Ovary (tissue), 9 donors: Measurements from ENCODE around the gene ZNF653. TPM values are rescaled to one million over a fixed set of nuclear protein-coding genes. Genes with fewer than 3 reads are reported as not detected.

Source experiments
- DNase-seq, 5 donors: peaks; one replicate each; pipeline ENCODE4 v3.0.0-alpha.2; 2019 to 2020
- H3K27ac ChIP-seq, 2 donors: fragments of 200-600 bp; one replicate each; pipeline versions ENCODE4 v1.5.1 to v1.8.0; 2019 to 2022
- H3K27me3 ChIP-seq: fragments of 200-600 bp; one replicate; pipeline ENCODE4 v1.8.0; 2022
- H3K36me3 ChIP-seq: fragments of 200-600 bp; sonication (generic); one replicate; pipeline ENCODE4 v1.5.1; 2019
- H3K4me1 ChIP-seq: one replicate; pipeline ENCODE4 v1.8.1; 2013; ENCODE audit warnings: mild to moderate bottlenecking, moderate library complexity; ENCODE audit not compliant: insufficient read depth
- H3K4me3 ChIP-seq: fragments of 200-600 bp; sonication (generic); one replicate; pipeline ENCODE4 v1.5.1; 2017
- H3K9me3 ChIP-seq, 2 donors: fragments of 200-600 bp in 1 of 2; sonication (generic) in 1 of 2; one replicate each; pipeline versions ENCODE4 v1.5.1 to v1.8.1; 2013 to 2019; ENCODE audit warnings: mild to moderate bottlenecking in 1 of 2, moderate library complexity in 1 of 2
- CTCF ChIP-seq, 3 donors: fragments of 450-650 bp in 2 of 3; fragments of 200-600 bp in 1 of 3; IDR thresholded peaks; one replicate each; pipeline versions ENCODE4 v1.5.1 to v1.8.0; 2016 to 2022; ENCODE audit warnings: antibody characterized with exemption in 3 of 3, mild to moderate bottlenecking in 1 of 3
- EP300 ChIP-seq: sonication (generic); formaldehyde crosslinking; IDR thresholded peaks from one replicate; pipeline ENCODE4 v1.6.1; 2017; ENCODE audit warnings: antibody characterized with exemption
- POLR2A ChIP-seq: fragments of 450-650 bp; IDR thresholded peaks from one replicate; pipeline ENCODE4 v1.6.1; 2017; ENCODE audit warnings: antibody characterized with exemption, mild to moderate bottlenecking, moderate library complexity
- WGBS, 3 donors: extraction: QIAGEN DNeasy Blood & Tissue Kit in 1 of 3; methylation state at CpG; one replicate each; pipeline versions ENCODE4 v1.1.5 to v1.1.7; 2013 to 2017; 5-methylcytosine and 5-hydroxymethylcytosine counted together
- intact Hi-C, 4 donors: fragments of 100-400 bp; cut with DNase I; formaldehyde crosslinking; loops; one replicate each; pipeline versions ENCODE4 v1.11.0 to v1.15.1; 2022 to 2023
- polyA plus RNA-seq, 2 donors: library from polyadenylated mRNA; stranded (reverse); fragments of 200-250 nt in 1 of 2; fragments of 350-450 nt in 1 of 2; fragmentation: Illumina TruSeq in 1 of 2; extraction: RNeasy Lipid Tissue Mini Kit (QIAGEN cat#74804) in 1 of 2; gene quantifications; one replicate each; pipeline ENCODE4 v1.2.3, GENCODE V29; 2013 to 2014
- total RNA-seq, 7 donors: library from RNA; depleted of rRNA in 2 of 7; stranded (reverse); fragments of >200 nt in 2 of 7; fragmentation: NEBNext Ultra II Directional in 3 of 7; extraction: Animal tissue kit (Norgen Biotek cat#: 25700) in 3 of 7; gene quantifications; one replicate each; pipeline versions ENCODE4 v1.1.0 to v1.2.4, GENCODE V29; 2016 to 2023
- donor health status: DM: no; HTN: no; CAD: no; lungs with moderate emphysema.
- donor health status: DM: no; HTN: no; CAD: no.
- donor health status: Bipolar disorder and iron deficiency.
- donor health status: DM: yes; HTN: yes; CAD: no.
- donor health status: DM: no; HTN: no; CAD: no.
- donor health status: DM: yes; HTN: yes; CAD: no.

Gene ZNF653
- total and polyA plus RNA-seq, 9 donors: 2.9 to 16.8 (median 10.7) TPM

- no peak overlapping the region for H3K27ac ChIP-seq
- 2% methylated on average over 39 to 58 of the region's 58 CpGs for WGBS, 3 donors
- no peaks in the 10 kb centered on the region for H3K9me3 ChIP-seq
- H3K36me3 ChIP-seq: no peaks in the 10 kb centered on the region
- H3K27me3 ChIP-seq: peaks cover 11% of the 10 kb centered on the region
- peak; percentile 67 to 85 (median 75) for DNase-seq
- no peak overlapping the region for H3K4me3 ChIP-seq
- peaks cover 11% of the 10 kb centered on the region for H3K4me1 ChIP-seq
- intact Hi-C loops: loop anchor here in 3 of 4 donors (2.0 to 10.0 kb wide), 3 partner anchors 98 to 188 kb away; partner anchors contain the start of genes EPOR (in 1 of the 3) and TSPAN16 (in 1 of the 3)
- TF ChIP-seq POLR2A (no peak), EP300 (no peak), CTCF (IDR thresholded peaks at IDR 0.05) (peak; percentile 81 to 97 (median 94))
Measured at GRCh38 chr19:11482384-11483050, 23.1 kb downstream of the ZNF653 start.

- Histone ChIP-seq H3K4me1 (peaks cover 11% of the 10 kb centered on the region), H3K9me3 (no peaks in the 10 kb centered on the region), H3K4me3 (no peak overlapping the region), H3K27ac (no peak overlapping the region), H3K36me3 (no peaks in the 10 kb centered on the region), H3K27me3 (peaks cover 11% of the 10 kb centered on the region)
- intact Hi-C loops: loop anchor here in 3 of 4 donors (2.0 to 10.0 kb wide), 3 partner anchors 97 to 187 kb away; partner anchors contain the start of genes EPOR (in 1 of the 3) and TSPAN16 (in 1 of the 3)
- peak in 2 of 5 donors; percentile 46 to 63 for DNase-seq
- 3 to 4% (median 4%) methylated on average over 45 to 50 of the region's 50 CpGs for WGBS, 3 donors
- TF ChIP-seq CTCF (IDR thresholded peaks at IDR 0.05) (no peak), POLR2A (no peak), EP300 (no peak)
Measured at GRCh38 chr19:11481534-11482383, 23.9 kb downstream of the ZNF653 start.

GRCh38 chr19:11480715-11481533, 24.7 kb downstream of the ZNF653 start, which contains the start of gene ELAVL3:
ELAVL3 (minus strand) TSS chr19:11481046; CDS start chr19:11480608, 438 bp downstream.
- TF ChIP-seq EP300: no peak
- no peak for TF ChIP-seq POLR2A
- TF ChIP-seq CTCF (IDR thresholded peaks at IDR 0.05): no peak
- 4 to 19% (median 7%) methylated on average over 29 to 77 of the region's 77 CpGs for WGBS, 3 donors
- peaks cover 11% of the 10 kb centered on the region for H3K4me1 ChIP-seq
- H3K27me3 ChIP-seq: peaks cover 11% of the 10 kb centered on the region
- no peak for DNase-seq
- intact Hi-C loops: loop anchor here in 2 of 4 donors (10.0 kb wide), 2 partner anchors 96 to 186 kb away; partner anchors contain the start of genes EPOR (in 1 of the 2) and TSPAN16 (in 1 of the 2)
- H3K9me3 ChIP-seq: no peaks in the 10 kb centered on the region
- H3K36me3 ChIP-seq: no peaks in the 10 kb centered on the region
- H3K4me3 ChIP-seq: no peak within 1 kb of the TSS
- no peak within 1 kb of the TSS for H3K27ac ChIP-seq
